OCI-LY7 (cell line): ENCODE results near the gene CIT.

Experiments used
- CTCF ChIP-seq: fragments of 200-600 bp; sonication (generic); conservative IDR thresholded peaks from 2 replicates; pipeline ENCODE4 v1.5.1; 2014; ENCODE audit warnings: mild to moderate bottlenecking, antibody characterized with exemption, low read length, moderate library complexity, mixed read lengths
- EZH2phosphoT487 ChIP-seq: fragments of 200-600 bp; sonication (generic); IDR thresholded peaks from 2 replicates; pipeline ENCODE4 v1.6.1; 2018; ENCODE audit warnings: low read depth, borderline replicate concordance, mild to moderate bottlenecking, mixed run types, antibody characterized with exemption, low read length, moderate library complexity, mixed read lengths

DNA sequence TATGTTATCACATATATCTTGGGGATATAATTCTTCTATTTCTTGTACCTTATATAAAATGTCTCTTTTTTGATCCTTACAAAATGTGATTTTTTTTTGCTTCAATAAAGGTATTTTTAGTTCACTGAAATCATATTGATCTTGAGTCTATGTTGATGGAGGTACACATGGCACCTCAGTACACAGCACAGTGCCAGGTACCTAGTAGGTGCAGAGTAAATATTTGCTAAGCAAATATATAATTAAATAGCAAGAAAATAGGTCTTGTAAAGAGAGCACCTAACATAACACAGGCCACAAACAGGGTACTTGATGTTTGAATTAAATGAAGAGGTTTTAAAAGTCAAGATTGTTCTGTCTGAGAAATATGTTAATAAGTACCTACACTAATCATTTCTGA, 69.7 kb downstream of the CIT start:
- TF ChIP-seq CTCF (no peak), EZH2phosphoT487 (no peak)
